Omental fat pad (tissue), 4 donors: ENCODE measurements around the gene OSR1. TPM values are rescaled to one million over a fixed set of nuclear protein-coding genes. Genes with fewer than 3 reads are reported as not detected.
"Not testable (repeated sequence)": the region's sequence is repeated elsewhere in the genome, so short reads cannot be mapped to it uniquely, and the experiment has no call there.

Experiments used
- ATAC-seq: fragments of 150-250 bp; one replicate; pipeline ENCODE4 v1.9.1; 2016; ENCODE audit warnings: mild to moderate bottlenecking, moderate library complexity; ENCODE audit not compliant: low FRiP score
- DNase-seq: peaks from one replicate; pipeline ENCODE4 v3.0.0-alpha.2; 2019; ENCODE audit warnings: low spot score
- total RNA-seq, 4 donors: library from RNA; depleted of rRNA; stranded (reverse); fragments of >200 nt; gene quantifications; one replicate each; pipeline ENCODE4 v1.1.0, GENCODE V29; 2016
- TF ChIP-seq, protein P1 (sequence below), 3 donors: fragments of 450-650 bp; IDR thresholded peaks; one replicate each; pipeline ENCODE4 v1.5.1; 2016 to 2017; ENCODE audit warnings: antibody characterized with exemption in 3 of 3, mild to moderate bottlenecking in 3 of 3, moderate library complexity in 2 of 3

Gene OSR1
- total RNA-seq, 4 donors from 2014 or later, result 33.7 to 148 (median 81.9) TPM

DNA sequence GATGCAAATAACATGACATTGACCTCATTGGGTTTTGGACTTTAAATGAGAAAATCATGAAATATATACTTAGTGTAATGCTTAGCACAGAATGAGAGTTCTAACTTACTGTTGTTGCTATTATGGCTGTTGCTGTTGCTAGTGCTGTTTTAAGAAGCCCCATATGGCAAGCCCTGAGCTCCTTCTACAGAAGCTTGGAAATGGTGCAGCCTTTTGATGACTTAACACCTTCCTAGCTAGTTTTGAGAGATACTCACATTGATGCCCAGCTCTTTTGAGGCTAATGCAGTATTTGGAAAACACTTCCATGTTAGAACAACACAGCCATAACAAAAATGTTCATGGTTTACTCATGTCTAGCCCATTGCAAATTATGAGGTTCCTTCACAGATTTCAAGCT is 30.9 kb downstream of the OSR1 start:
- DNase-seq, result no peak
- ATAC-seq, result no peak
- TF ChIP-seq, protein P1, sequence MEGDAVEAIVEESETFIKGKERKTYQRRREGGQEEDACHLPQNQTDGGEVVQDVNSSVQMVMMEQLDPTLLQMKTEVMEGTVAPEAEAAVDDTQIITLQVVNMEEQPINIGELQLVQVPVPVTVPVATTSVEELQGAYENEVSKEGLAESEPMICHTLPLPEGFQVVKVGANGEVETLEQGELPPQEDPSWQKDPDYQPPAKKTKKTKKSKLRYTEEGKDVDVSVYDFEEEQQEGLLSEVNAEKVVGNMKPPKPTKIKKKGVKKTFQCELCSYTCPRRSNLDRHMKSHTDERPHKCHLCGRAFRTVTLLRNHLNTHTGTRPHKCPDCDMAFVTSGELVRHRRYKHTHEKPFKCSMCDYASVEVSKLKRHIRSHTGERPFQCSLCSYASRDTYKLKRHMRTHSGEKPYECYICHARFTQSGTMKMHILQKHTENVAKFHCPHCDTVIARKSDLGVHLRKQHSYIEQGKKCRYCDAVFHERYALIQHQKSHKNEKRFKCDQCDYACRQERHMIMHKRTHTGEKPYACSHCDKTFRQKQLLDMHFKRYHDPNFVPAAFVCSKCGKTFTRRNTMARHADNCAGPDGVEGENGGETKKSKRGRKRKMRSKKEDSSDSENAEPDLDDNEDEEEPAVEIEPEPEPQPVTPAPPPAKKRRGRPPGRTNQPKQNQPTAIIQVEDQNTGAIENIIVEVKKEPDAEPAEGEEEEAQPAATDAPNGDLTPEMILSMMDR (IDR thresholded peaks at IDR 0.05), result no peak

DNA sequence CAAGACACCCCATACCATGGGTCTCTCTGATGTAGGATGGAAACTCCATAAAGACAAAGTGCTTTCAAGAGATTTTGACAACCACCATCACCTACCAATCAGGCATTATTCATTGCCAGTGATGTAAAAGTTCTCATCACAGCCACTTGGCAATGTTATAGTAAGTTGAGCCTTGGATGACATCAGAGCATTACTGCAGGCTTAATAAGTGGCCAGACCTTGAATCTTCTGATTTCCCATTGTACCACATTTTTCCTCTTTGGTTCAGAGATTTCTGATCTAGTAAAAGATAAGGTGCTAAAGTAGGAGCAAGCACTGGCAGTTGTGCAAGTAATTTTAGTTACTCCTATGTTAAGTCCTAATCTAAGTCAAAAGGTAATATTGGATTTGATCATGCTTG is 36.5 kb downstream of the OSR1 start:
- DNase-seq, result no peak
- TF ChIP-seq, protein P1 (IDR thresholded peaks at IDR 0.05), result no peak
- ATAC-seq, result no peak

DNA sequence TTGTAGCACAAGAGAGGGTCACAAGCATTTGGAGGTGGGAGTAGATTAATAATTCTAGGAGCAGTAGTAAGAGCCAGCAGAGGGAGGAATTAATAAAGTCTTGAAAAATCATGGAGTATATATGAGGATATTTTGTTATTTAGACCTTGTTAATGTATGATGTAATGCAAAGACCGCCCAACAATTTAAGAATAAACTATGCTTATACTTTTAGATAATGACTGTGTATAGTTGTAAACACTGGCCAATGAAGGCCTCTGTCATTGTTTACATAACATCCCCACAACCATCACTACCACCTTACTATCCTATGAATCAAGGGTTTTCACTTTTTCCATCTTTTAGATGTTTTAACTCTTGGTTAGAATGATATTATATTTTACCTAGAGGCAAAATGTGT is 37.6 kb downstream of the OSR1 start:
- DNase-seq, result no peak
- TF ChIP-seq, protein P1 (IDR thresholded peaks at IDR 0.05), result no peak
- no peak for ATAC-seq

DNA sequence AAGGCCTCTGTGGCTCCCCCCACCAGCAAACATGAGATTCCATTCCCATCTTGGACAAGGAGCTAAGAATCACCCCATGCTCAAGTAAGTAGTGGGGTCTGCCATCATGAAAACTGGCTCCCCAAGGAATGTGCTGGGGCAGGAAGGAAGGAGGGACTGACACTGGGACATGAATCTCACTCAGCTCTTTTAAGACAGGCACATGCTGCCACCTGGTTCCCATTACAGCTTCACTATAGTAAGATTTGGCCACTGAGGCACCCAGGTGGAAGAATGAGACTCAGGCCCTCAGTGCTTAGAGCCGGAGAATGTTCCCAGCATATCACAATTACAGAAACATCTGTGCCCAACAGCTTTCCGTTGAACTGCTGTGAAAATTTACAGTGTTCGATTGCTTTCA is 38.7 kb downstream of the OSR1 start:
- ATAC-seq (no peak), DNase-seq (no peak)
- TF ChIP-seq, protein P1 (IDR thresholded peaks at IDR 0.05), result no peak

DNA sequence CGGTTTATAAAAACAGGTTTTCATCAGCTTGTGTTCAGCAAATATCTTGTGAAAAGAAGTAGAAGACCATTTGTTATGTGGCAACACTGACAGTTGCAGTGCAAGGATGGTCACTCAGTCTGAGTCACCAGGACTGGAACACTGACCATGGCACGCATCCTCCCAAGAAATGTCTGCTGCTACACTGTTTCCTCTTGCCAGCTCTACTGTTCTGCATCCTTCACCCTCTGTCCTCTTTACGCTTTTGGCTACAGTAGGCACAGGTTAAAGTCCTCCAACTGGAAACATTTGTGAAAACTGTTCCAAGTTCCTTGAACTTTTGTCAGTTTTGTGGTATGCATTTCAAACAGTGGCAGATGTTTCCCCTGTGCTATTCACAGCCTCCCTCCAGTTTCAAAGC is 39.4 kb downstream of the OSR1 start:
- TF ChIP-seq, protein P1 (IDR thresholded peaks at IDR 0.05), result no peak
- no peak for ATAC-seq

DNA sequence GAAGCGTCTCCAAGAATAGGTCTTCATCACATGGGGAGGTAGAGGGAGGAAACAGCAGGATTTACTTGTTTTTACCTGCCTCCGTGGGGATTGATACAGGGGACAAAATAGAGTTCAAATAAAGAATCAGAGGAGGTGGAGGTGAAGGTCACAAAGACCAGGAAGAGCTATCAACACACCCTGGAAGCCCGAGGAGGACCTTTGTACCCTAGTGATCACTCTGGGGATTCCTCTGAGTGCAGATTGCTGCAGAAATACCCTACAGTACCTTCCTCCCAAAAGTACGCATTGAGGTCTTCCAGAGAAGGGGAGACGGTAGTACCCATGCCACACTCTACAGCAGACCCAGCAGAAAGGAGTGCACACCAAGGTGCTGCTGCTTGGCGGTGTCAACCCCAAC is 44.9 kb downstream of the OSR1 start:
- DNase-seq, result no peak
- no peak for ATAC-seq
- TF ChIP-seq, protein P1 (IDR thresholded peaks at IDR 0.05), result no peak

More for the DNA sequence above, 39.4 kb downstream of the OSR1 start:
- DNase-seq, result no peak

DNA sequence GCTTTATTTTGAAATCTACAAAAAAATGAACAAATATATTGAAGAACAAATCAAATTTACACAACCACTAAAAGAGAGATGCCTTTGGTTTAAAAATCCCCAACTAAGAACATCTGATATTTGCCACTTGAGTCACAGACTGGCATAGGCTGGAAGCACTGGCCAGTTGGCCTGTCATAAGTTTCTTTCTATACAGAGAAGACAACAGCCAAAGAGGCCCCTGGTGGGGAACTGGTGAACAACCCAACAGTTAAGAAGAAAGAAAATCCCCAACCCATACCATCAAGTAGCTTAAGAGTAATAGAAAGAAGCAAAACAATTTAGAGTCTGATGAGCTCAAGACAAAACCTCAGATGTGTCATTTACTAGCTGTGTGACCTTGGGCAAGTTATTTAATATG is 45.5 kb downstream of the OSR1 start:
- ATAC-seq (no peak), DNase-seq (no peak)
- TF ChIP-seq, protein P1 (IDR thresholded peaks at IDR 0.05), result no peak

DNA sequence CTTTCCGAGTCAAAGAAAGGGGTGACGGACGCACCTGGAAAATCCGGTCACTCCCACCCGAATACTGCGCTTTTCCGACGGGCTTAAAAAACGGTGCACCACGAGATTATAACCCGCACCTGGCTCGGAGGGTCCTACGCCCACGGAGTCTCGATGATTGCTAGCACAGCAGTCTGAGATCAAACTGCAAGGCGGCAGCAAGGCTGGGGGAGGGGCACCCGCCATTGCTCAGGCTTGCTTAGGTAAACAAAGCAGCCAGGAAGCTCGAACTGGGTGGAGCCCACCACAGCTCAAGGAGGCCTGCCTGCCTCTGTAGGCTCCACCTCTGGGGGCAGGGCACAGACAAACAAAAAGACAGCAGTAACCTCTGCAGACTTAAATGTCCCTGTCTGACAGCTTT is 52.4 kb downstream of the OSR1 start:
- not testable (repeated sequence) for DNase-seq, ATAC-seq

DNA sequence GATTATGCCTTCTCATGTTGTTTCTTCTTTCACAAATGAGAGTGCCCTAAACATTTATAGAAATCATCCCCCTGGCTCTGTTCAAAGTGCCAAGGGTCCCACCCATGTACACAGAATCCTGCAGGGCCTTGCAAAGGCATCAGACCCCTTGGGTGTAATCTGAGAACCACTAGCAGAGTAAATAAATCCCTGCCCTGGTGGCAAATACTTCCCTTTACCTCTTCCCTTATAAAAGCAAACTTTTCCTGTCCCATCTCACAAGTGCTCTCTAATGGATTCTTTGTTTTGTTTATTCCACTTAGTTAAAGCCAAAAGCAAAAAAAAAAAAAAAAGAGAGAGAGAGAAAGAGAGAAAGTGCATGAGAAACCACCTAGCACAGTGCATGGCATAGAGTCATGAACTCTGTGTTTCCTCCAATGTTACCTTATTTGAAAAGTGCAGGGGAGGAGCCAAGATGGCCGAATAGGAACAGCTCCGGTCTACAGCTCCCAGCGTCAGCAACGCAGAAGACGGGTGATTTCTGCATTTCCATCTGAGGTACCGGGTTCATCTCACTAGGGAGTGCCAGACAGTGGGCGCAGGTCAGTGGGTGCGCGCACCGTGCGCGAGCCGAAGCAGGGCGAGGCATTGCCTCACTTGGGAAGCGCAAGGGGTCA is 52.9 kb downstream of the OSR1 start:
- not testable (repeated sequence) for ATAC-seq, DNase-seq
